GM23338 (cell line): ENCODE data around the gene JMJD1C. TPM values are rescaled to one million over a fixed set of nuclear protein-coding genes. Genes with fewer than 3 reads are reported as not detected.

Experiments
- ATAC-seq: fragments of 200-7000 bp; cut with Tn5 transposase; 3 replicates; pipeline ENCODE4 v1.9.1; 2020
- DNase-seq: peaks from one replicate; pipeline ENCODE4 v3.0.0-alpha.2; 2015; ENCODE audit warnings: low spot score
- H2AFZ ChIP-seq: fragments of 200-600 bp; sonication (generic); 2 replicates; pipeline ENCODE4 v1.8.0; 2016; ENCODE audit warnings: antibody characterized with exemption, mild to moderate bottlenecking, moderate library complexity
- H3F3A ChIP-seq: fragments of 200-600 bp; sonication (generic); replicated peaks from 2 replicates; pipeline ENCODE4 v1.8.0; 2017; ENCODE audit warnings: antibody characterized with exemption, mixed run types, low read depth
- H3K27ac ChIP-seq: fragments of 200-600 bp; sonication (generic); 2 replicates; pipeline ENCODE4 v1.6.1; 2016; ENCODE audit warnings: low read depth
- H3K27me3 ChIP-seq: fragments of 200-600 bp; sonication (generic); 2 replicates; pipeline ENCODE4 v1.8.0; 2016; ENCODE audit warnings: mild to moderate bottlenecking, mixed run types, moderate library complexity; ENCODE audit not compliant: insufficient read depth
- H3K36me3 ChIP-seq: fragments of 200-600 bp; sonication (generic); 2 replicates; pipeline ENCODE4 v1.8.0; 2016; ENCODE audit warnings: mild to moderate bottlenecking; ENCODE audit not compliant: insufficient read depth
- H3K4me1 ChIP-seq: fragments of 200-600 bp; sonication (generic); 2 replicates; pipeline ENCODE4 v1.8.0; 2016; ENCODE audit warnings: mild to moderate bottlenecking, moderate library complexity; ENCODE audit not compliant: insufficient read depth
- H3K4me2 ChIP-seq: fragments of 200-600 bp; sonication (generic); 2 replicates; pipeline ENCODE4 v1.7.1; 2017; ENCODE audit warnings: mixed run types
- H3K4me3 ChIP-seq: fragments of 200-600 bp; sonication (generic); 2 replicates; pipeline ENCODE4 v1.6.1; 2016; ENCODE audit warnings: mixed run types
- H3K79me2 ChIP-seq: fragments of 200-600 bp; sonication (generic); replicated peaks from 2 replicates; pipeline ENCODE4 v1.8.0; 2017; ENCODE audit warnings: mild to moderate bottlenecking; ENCODE audit not compliant: insufficient read depth
- H3K9me2 ChIP-seq: fragments of 200-600 bp; sonication (generic); 2 replicates; pipeline ENCODE4 v1.8.0; 2017; ENCODE audit not compliant: insufficient read depth
- H4K20me1 ChIP-seq: fragments of 200-600 bp; sonication (generic); replicated peaks from 2 replicates; pipeline ENCODE4 v1.8.0; 2017; ENCODE audit warnings: mild to moderate bottlenecking; ENCODE audit not compliant: insufficient read depth
- H3K27ac Mint-ChIP-seq: 2 replicates; pipeline ENCODE4 v1.8.0; 2020; ENCODE audit warnings: inconsistent platforms, mild to moderate bottlenecking, moderate library complexity, mixed read lengths
- H3K27me3 Mint-ChIP-seq: 3 replicates; pipeline ENCODE4 v1.8.0; 2022; ENCODE audit warnings: low read depth, mild to moderate bottlenecking, moderate library complexity, mixed read lengths, inconsistent platforms; ENCODE audit not compliant: insufficient read depth, poor library complexity
- H3K36me3 Mint-ChIP-seq: 3 replicates; pipeline ENCODE4 v1.8.0; 2021; ENCODE audit warnings: low read depth, mild to moderate bottlenecking, inconsistent platforms, moderate library complexity, mixed read lengths
- H3K4me1 Mint-ChIP-seq: 3 replicates; pipeline ENCODE4 v1.8.0; 2020; ENCODE audit warnings: mild to moderate bottlenecking, inconsistent platforms, mixed read lengths
- H3K4me3 Mint-ChIP-seq: 3 replicates; pipeline ENCODE4 v1.8.0; 2021; ENCODE audit warnings: moderate library complexity, mild to moderate bottlenecking, inconsistent platforms, mixed read lengths
- H3K9me3 Mint-ChIP-seq: 3 replicates; pipeline ENCODE4 v1.8.0; 2020; ENCODE audit warnings: moderate library complexity, mild to moderate bottlenecking, inconsistent platforms, mixed read lengths
- CREB1 ChIP-seq: fragments of 250-450 bp; sonication (Bioruptor Pico); IDR thresholded peaks from 2 replicates; pipeline ENCODE4 v1.5.0; 2020; ENCODE audit warnings: low read depth, mild to moderate bottlenecking, moderate library complexity
- CTCF ChIP-seq, 2 experiments: fragments of 200-600 bp in 1 of 2; sonication (generic) in 1 of 2; conservative IDR thresholded peaks; 2 replicates each; pipeline versions ENCODE4 v1.5.1 to v1.6.1; 2016 to 2017; ENCODE audit warnings: antibody characterized with exemption in 2 of 2, low read depth in 2 of 2, mild to moderate bottlenecking in 2 of 2, moderate library complexity in 1 of 2
- EZH2 ChIP-seq: fragments of 200-600 bp; sonication (generic); IDR thresholded peaks from one replicate; pipeline ENCODE4 v1.8.0; 2017; ENCODE audit warnings: antibody characterized with exemption, mild to moderate bottlenecking, low read depth; ENCODE audit not compliant: unreplicated experiment
- EZH2phosphoT487 ChIP-seq: fragments of 200-600 bp; sonication (generic); IDR thresholded peaks from one replicate; pipeline ENCODE4 v1.8.1; 2018; ENCODE audit warnings: antibody characterized with exemption; ENCODE audit not compliant: unreplicated experiment
- NANOG ChIP-seq: IDR thresholded peaks from 2 replicates; pipeline ENCODE4 v1.6.1; 2016; ENCODE audit warnings: antibody characterized with exemption, borderline replicate concordance
- POLR2AphosphoS5 ChIP-seq: IDR thresholded peaks from 2 replicates; pipeline ENCODE4 v1.6.1; 2016; ENCODE audit warnings: antibody characterized with exemption, low read depth
- REST ChIP-seq: IDR thresholded peaks from one replicate; pipeline ENCODE4 v1.6.1; 2018; ENCODE audit warnings: antibody characterized with exemption; ENCODE audit not compliant: unreplicated experiment
- STAT1 ChIP-seq: IDR thresholded peaks from one replicate; pipeline ENCODE4 v1.6.1; 2016; ENCODE audit warnings: antibody characterized with exemption; ENCODE audit not compliant: unreplicated experiment
- ZNF114 ChIP-seq: fragments of 250-450 bp; sonication (Bioruptor Pico); IDR thresholded peaks from 2 replicates; pipeline ENCODE4 v1.5.0; 2020; ENCODE audit warnings: mild to moderate bottlenecking, moderate library complexity
- ZNF331 ChIP-seq: fragments of 250-450 bp; sonication (Bioruptor Pico); IDR thresholded peaks from 2 replicates; pipeline ENCODE4 v1.5.0; 2020; ENCODE audit warnings: low read depth, mild to moderate bottlenecking, moderate library complexity
- ZNF462 ChIP-seq: fragments of 250-450 bp; sonication (Bioruptor Pico); IDR thresholded peaks from 2 replicates; pipeline ENCODE4 v1.5.0; 2020; ENCODE audit warnings: mild to moderate bottlenecking, moderate library complexity
- polyA plus RNA-seq: library from polyadenylated mRNA; unstranded; fragments of >200 nt; fragmentation: Nextera tagmentation; extraction: Ambion mirVana; gene quantifications from 2 replicates; pipeline ENCODE4 v1.2.1, GENCODE V29; 2016
- total RNA-seq: library from RNA; depleted of rRNA; stranded (reverse); fragments of >200 nt; shearing (Covaris generic); gene quantifications from 2 replicates; pipeline ENCODE4 v1.2.3, GENCODE V29; 2014

The JMJD1C gene
- total and polyA plus RNA-seq, 2 experiments from 2014 or later, result 333 to 435 TPM

- H3K4me3 ChIP-seq, result no peak overlapping the region
- peaks cover 100% of the 10 kb centered on the region for H3K79me2 ChIP-seq
- H3F3A ChIP-seq, result no peaks in the 10 kb centered on the region
- no peak overlapping the region for H3K4me2 ChIP-seq
- no peak for ATAC-seq
- H3K27me3 ChIP-seq, result no peaks in the 10 kb centered on the region
- no peaks in the 10 kb centered on the region for H3K36me3 ChIP-seq
- Mint-ChIP-seq H3K9me3 (no peaks in the 10 kb centered on the region), H3K4me3 (no peak overlapping the region), H3K27ac (no peak overlapping the region), H3K36me3 (peaks cover 3% of the 10 kb centered on the region; the same call in 1 of the 3 replicates), H3K4me1 (peaks cover 3% of the 10 kb centered on the region; the same call in 2 of the 3 replicates), H3K27me3 (peaks cover 4% of the 10 kb centered on the region)
- H2AFZ ChIP-seq, result no peak overlapping the region
- no peak for DNase-seq
- no peaks in the 10 kb centered on the region for H3K9me2 ChIP-seq
- TF ChIP-seq STAT1 (no peak), EZH2 (no peak), POLR2AphosphoS5 (no peak), CREB1 (CRISPR knock-in tag) (no peak)
- H3K27ac ChIP-seq, result no peak overlapping the region
- peaks cover 23% of the 10 kb centered on the region; the same call in 1 of the 2 replicates for H4K20me1 ChIP-seq
- H3K4me1 ChIP-seq, result peaks cover 3% of the 10 kb centered on the region
Measured at GRCh38 chr10:63140077-63140476, 325.7 kb downstream of the JMJD1C start.

- no peak overlapping the region for H3K4me3 ChIP-seq
- Mint-ChIP-seq H3K36me3 (peaks cover 9% of the 10 kb centered on the region), H3K27me3 (peaks cover 2% of the 10 kb centered on the region), H3K4me3 (no peak overlapping the region), H3K4me1 (peaks cover 9% of the 10 kb centered on the region), H3K9me3 (peaks cover 6% of the 10 kb centered on the region), H3K27ac (peak overlapping the region; percentile 76; the same call in 1 of the 2 replicates)
- peaks cover 5% of the 10 kb centered on the region for H3K9me2 ChIP-seq
- no peak overlapping the region for H3K27ac ChIP-seq
- peaks cover 16% of the 10 kb centered on the region for H3K4me1 ChIP-seq
- DNase-seq (no peak), ATAC-seq (no peak)
- peaks cover 87% of the 10 kb centered on the region for H3K79me2 ChIP-seq
- peaks cover 14% of the 10 kb centered on the region; the same call in 1 of the 2 replicates for H4K20me1 ChIP-seq
- H3K36me3 ChIP-seq, result no peaks in the 10 kb centered on the region
- H3K27me3 ChIP-seq, result no peaks in the 10 kb centered on the region
- H3F3A ChIP-seq, result no peaks in the 10 kb centered on the region
- H3K4me2 ChIP-seq, result no peak overlapping the region
- H2AFZ ChIP-seq, result no peak overlapping the region
- TF ChIP-seq ZNF114 (CRISPR knock-in tag) (no peak), EZH2phosphoT487 (no peak), NANOG (no peak), REST (no peak), POLR2AphosphoS5 (no peak), CTCF (conservative IDR thresholded peaks at IDR 0.05; ENCODE audit: low read depth in 2 of 2) (no peak), ZNF331 (CRISPR knock-in tag) (no peak), ZNF462 (CRISPR knock-in tag) (no peak), EZH2 (no peak), STAT1 (no peak)
Measured at GRCh38 chr10:63137306-63137705, 328.5 kb downstream of the JMJD1C start.
